GM12873 (cell line): ENCODE measurements around the gene HERPUD2.

ENCODE experiments used
- TF ChIP-seq, protein P1 (sequence below): IDR thresholded peaks from 2 replicates; pipeline ENCODE4 v1.5.1; 2012; ENCODE audit warnings: low read depth, mild to moderate bottlenecking, moderate library complexity, low read length, control low read depth; ENCODE audit not compliant: insufficient read depth; ENCODE audit errors: missing control alignments

HERPUD2 gene

DNA sequence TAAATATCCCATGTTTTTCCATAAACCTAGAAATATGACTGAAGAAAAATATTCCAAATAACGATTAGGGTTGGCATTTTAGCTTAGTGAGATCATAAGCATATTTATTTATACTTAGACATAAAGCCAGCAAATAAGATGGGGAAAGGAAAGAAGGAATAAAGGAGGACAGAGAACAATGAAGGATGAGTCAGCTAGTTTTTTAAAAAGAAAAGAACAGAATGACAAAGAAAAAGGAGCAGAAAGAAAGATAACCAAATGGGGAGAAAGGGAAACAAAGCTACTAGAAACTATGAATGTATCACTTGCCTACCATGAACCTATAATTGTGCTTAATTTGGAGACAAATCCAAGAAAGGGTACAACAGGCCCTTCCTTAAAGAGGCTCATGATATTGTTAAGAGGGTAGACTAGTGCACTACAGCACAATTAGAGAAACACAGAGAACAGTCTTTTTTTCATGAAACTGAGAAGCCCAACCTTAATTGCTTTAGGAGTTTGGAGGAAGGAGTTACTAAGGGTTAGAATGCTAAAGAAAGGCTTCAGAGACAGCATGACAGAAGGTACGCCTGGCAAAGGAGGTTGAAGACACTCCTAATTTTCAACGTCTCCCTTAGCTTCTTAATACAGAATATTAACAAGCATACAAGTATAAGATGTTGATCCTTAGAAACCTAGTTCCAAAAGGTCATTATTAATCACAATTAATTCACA, 23.9 kb downstream of the HERPUD2 start:
- TF ChIP-seq, protein P1, sequence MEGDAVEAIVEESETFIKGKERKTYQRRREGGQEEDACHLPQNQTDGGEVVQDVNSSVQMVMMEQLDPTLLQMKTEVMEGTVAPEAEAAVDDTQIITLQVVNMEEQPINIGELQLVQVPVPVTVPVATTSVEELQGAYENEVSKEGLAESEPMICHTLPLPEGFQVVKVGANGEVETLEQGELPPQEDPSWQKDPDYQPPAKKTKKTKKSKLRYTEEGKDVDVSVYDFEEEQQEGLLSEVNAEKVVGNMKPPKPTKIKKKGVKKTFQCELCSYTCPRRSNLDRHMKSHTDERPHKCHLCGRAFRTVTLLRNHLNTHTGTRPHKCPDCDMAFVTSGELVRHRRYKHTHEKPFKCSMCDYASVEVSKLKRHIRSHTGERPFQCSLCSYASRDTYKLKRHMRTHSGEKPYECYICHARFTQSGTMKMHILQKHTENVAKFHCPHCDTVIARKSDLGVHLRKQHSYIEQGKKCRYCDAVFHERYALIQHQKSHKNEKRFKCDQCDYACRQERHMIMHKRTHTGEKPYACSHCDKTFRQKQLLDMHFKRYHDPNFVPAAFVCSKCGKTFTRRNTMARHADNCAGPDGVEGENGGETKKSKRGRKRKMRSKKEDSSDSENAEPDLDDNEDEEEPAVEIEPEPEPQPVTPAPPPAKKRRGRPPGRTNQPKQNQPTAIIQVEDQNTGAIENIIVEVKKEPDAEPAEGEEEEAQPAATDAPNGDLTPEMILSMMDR = no peak

DNA sequence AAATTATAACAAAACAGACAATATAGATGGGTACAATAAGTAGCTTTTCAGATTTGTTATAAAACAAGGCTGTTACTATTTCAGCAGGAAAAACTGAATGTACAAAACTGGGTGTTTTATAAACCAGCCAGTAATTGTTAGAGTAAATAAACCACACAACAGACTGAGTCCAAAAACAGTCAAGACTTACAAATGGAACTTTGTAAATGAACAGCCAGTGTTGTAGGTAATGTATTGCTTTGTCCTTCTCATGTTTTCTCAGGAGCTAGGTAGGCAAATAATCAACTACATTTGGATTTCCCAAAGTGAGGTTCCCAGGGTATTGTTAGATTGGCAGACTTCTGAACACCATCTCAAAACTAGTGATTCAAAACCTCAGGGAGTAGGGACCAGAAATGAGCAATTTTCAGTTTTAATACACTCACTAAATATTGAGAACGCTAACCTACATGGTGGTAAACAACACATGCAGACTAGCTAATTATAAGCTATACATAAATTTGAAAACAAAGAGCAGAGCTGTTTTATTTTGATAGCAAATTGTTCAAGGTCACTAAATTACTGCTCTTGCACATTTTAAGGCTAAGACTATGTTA, 36.2 kb downstream of the HERPUD2 start:
- TF ChIP-seq, protein P1 = no peak

DNA sequence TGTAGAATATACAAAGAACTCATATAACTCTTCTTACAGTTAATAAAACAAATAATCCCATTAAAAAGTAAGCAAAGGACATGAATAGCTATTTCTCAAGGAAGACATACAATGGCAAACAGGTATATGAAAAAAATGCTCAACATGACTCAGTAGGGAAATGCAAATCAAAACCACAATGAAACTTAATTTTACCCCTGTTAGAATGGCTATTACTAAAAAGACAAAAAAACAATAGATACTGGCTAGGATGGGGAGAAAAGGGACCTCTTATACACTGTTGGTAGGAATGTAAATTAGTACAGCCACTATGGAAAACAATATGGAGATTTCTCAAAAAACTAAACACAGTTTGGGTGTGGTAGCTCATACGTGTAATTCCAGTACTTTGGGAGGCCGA, 37.8 kb downstream of the HERPUD2 start:
- TF ChIP-seq, protein P1 = no peak

DNA sequence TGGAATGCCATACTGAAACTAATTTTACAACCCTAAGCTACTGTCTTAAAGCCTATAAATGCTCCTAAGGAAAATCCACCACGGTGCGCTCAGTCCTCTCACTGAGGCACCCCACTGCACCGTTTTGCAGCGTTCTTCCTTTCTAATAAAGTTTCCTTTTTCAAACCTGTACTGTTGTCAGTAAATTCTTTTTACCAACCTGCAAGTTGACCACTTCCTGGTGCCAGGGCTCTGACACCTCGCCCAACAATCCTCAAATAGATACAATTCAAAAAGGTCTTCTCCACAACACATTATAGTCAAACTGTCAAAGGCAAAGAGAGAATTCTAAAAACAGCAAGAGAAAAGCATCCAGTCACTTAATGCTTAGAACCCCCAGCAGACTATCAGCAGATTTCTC, 42.8 kb downstream of the HERPUD2 start:
- TF ChIP-seq, protein P1 = no peak

DNA sequence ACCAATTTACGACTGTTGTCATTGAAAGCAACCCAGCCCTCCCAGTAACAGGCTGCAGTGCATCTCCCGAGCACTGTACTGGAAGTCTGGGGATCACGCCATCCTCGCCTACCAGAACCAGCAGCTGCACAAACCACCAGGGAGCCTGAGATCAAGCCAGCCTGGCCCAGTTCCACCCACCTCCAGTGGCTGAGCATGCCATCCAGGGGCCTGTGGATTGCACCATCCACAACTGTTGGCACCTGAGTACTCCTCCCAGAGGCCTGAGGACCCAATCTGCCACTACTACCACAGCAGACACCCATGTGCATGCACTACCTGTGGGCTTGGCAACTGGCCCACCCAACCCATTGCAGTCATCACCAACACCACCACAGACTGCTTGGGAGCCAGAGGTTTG, 44.2 kb downstream of the HERPUD2 start:
- TF ChIP-seq, protein P1 = no peak

DNA sequence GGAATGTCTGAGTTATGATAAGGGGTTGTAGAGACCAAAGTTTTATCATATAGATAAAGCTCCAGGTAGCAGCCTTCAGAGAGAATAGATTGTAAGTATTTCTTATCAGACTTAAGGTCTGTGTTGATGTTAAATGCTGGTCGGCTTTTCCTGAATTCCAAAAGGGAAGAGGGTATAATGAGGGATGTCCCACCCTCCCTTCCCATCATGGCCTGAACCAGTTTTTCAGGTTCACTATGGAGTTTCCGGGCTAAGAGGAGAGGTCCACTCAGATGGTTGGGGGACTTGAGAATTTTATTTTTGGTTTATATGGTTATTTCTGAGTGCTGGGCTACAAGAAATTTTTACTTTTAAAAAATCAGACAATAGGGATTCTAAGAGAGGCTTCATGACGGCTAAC, 45.2 kb downstream of the HERPUD2 start:
- TF ChIP-seq, protein P1 = no peak

DNA sequence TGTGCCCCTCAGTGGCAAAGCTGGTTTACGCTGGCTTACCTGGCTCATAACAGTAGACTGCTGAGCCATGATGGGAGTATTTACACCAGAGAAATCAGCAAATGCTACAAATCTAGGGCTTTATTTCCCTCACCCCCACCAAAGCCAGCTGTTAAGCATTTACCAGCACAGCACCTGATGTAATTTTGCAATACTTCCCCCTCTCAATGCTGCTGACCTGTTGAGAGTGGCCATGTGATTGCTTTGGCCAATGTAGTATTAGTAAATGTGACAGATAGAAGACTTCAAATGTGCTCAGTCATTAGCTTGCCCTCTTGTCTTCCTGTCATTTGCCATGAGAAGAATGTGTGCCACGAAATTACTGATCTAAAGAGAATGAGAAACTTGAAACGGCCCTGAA, 46.6 kb downstream of the HERPUD2 start:
- TF ChIP-seq, protein P1 = no peak
